ENCODE results near the gene CDIP1.

GRCh38 chr16:4488499-4488967, 50.0 kb downstream of the CDIP1 start:
- no peak for TF ChIP-seq CTCF (IDR thresholded peaks at IDR 0.05)
- no peak for TF ChIP-seq POLR2A (IDR thresholded peaks at IDR 0.05)
